Panc1 (cell line): ENCODE results near the gene MGAT5. TPM values are rescaled to one million over a fixed set of nuclear protein-coding genes. Genes with fewer than 3 reads are reported as not detected.

Experiments used
- ATAC-seq: fragments of 200-7000 bp; cut with Tn5 transposase; 2 replicates; pipeline ENCODE4 v1.9.1; 2020; ENCODE audit warnings: mild to moderate bottlenecking, moderate library complexity
- BruUV-seq: library from RNA; stranded (reverse); fragments of 400-500 nt; replicated peaks from 2 replicates; lab custom pipeline; 2021; lab: Mats Ljungman, UMichigan
- CTCF ChIA-PET: fragments of 300-600 bp; sonication (Branson Sonifier 250); formaldehyde crosslinking; loops from one replicate; lab custom pipeline; 2022; ENCODE audit warnings: antibody characterized with exemption; lab: Charles Lee
- POLR2A ChIA-PET: fragments of 300-600 bp; sonication (Branson Sonifier 250); formaldehyde crosslinking; loops from one replicate; lab custom pipeline; 2022; ENCODE audit warnings: antibody characterized with exemption; lab: Charles Lee
- DNase-seq: peaks from one replicate; pipeline ENCODE4 v3.0.0-alpha.2; 2010; ENCODE audit warnings: low read depth, low spot score
- H3K27ac ChIP-seq: 2 replicates; pipeline ENCODE4 v1.5.1; 2011; ENCODE audit warnings: mild to moderate bottlenecking, low read length, inconsistent platforms
- H3K27me3 ChIP-seq: fragments of 200-500 bp; sonication (Bioruptor generic); 2 replicates; pipeline ENCODE4 v1.6.0; 2014; ENCODE audit warnings: low read length, inconsistent platforms; ENCODE audit not compliant: control insufficient read depth, insufficient read depth
- H3K36me3 ChIP-seq: fragments of 200-500 bp; sonication (Bioruptor generic); 2 replicates; pipeline ENCODE4 v1.5.1; 2014; ENCODE audit warnings: inconsistent platforms, mild to moderate bottlenecking, low read length, moderate library complexity; ENCODE audit not compliant: control insufficient read depth, insufficient read depth
- H3K4me1 ChIP-seq: 2 replicates; pipeline ENCODE4 v1.5.1; 2011; ENCODE audit warnings: inconsistent platforms, mild to moderate bottlenecking, low read length, moderate library complexity; ENCODE audit not compliant: control insufficient read depth, insufficient read depth
- H3K4me3 ChIP-seq, 2 experiments: 2 replicates each; pipeline ENCODE4 v1.5.1; 2011 to 2012; ENCODE audit warnings: low read depth in 2 of 2, low read length in 2 of 2, mild to moderate bottlenecking in 2 of 2, inconsistent platforms in 1 of 2, moderate library complexity in 1 of 2
- H3K9me3 ChIP-seq: fragments of 200-500 bp; sonication (Bioruptor generic); 2 replicates; pipeline ENCODE4 v1.5.1; 2014; ENCODE audit warnings: low read depth, mild to moderate bottlenecking, inconsistent platforms, low read length, moderate library complexity; ENCODE audit not compliant: control insufficient read depth, insufficient read depth
- POLR2AphosphoS5 ChIP-seq: IDR thresholded peaks from 2 replicates; pipeline ENCODE4 v1.6.1; 2012; ENCODE audit warnings: mild to moderate bottlenecking, low read depth, low read length, moderate library complexity
- SIN3A ChIP-seq: IDR thresholded peaks from 2 replicates; pipeline ENCODE4 v1.6.1; 2012; ENCODE audit warnings: low read depth, mild to moderate bottlenecking, low read length, moderate library complexity, borderline replicate concordance; ENCODE audit not compliant: insufficient read depth
- TCF7L2 ChIP-seq: IDR thresholded peaks from 2 replicates; pipeline ENCODE4 v1.6.1; 2011; ENCODE audit warnings: mild to moderate bottlenecking, low read depth, low read length, inconsistent platforms
- in situ Hi-C: cut with HindIII; loops from 2 replicates; pipeline ENCODE4 v1.10.0; 2016; ENCODE audit warnings: low sequenced_read_pairs, low pct_unique_long_range_greater_than_20kb
- intact Hi-C: fragments of 100-400 bp; cut with micrococcal nuclease; formaldehyde crosslinking; loops from one replicate; pipeline ENCODE4 v1.10.0; 2022; ENCODE audit not compliant: unreplicated experiment
- total RNA-seq: library from RNA; stranded (reverse); gene quantifications from one replicate; pipeline ENCODE4 v1.2.1, GENCODE V29; 2021; ENCODE audit not compliant: unreplicated experiment
- TF ChIP-seq, protein P1 (sequence below), 2 experiments: IDR thresholded peaks; 2 replicates each; pipeline ENCODE4 v1.6.1; 2011 to 2012; ENCODE audit warnings: low read depth in 2 of 2, control low read depth in 1 of 2, low read length in 1 of 2, mild to moderate bottlenecking in 1 of 2, moderate library complexity in 1 of 2; ENCODE audit not compliant: insufficient read depth in 1 of 2
- TF ChIP-seq, protein P2 (sequence below): fragments of 450-650 bp; IDR thresholded peaks from 2 replicates; pipeline ENCODE4 v1.5.1; 2017; ENCODE audit warnings: mild to moderate bottlenecking

Gene MGAT5
- total RNA-seq, 1 experiment from 2014 or later, result 22.1 TPM

DNA sequence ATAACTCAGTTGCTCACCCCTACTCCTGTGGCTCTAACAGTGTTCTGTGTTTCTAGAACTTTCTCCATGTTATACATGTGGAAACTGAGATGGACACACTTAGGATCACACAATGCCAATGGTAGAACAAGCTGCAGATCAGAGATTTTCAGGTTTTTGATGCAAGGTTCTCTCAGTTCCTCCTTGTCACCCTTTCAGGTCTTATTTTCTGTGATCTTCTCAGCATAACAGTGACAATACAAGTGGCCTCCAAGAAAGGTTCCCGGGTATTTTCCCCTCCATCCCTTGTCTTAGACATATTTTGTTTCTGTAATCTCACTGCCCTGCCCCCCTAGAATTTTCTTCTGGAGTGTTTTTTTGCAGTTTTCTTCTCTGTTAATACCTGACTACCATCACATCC, 6.2 kb upstream of the MGAT5 start:
- no peaks in the 10 kb centered on the region for H3K9me3 ChIP-seq
- TF ChIP-seq TCF7L2 (no peak), POLR2AphosphoS5 (no peak), SIN3A (no peak)
- TF ChIP-seq, protein P1, sequence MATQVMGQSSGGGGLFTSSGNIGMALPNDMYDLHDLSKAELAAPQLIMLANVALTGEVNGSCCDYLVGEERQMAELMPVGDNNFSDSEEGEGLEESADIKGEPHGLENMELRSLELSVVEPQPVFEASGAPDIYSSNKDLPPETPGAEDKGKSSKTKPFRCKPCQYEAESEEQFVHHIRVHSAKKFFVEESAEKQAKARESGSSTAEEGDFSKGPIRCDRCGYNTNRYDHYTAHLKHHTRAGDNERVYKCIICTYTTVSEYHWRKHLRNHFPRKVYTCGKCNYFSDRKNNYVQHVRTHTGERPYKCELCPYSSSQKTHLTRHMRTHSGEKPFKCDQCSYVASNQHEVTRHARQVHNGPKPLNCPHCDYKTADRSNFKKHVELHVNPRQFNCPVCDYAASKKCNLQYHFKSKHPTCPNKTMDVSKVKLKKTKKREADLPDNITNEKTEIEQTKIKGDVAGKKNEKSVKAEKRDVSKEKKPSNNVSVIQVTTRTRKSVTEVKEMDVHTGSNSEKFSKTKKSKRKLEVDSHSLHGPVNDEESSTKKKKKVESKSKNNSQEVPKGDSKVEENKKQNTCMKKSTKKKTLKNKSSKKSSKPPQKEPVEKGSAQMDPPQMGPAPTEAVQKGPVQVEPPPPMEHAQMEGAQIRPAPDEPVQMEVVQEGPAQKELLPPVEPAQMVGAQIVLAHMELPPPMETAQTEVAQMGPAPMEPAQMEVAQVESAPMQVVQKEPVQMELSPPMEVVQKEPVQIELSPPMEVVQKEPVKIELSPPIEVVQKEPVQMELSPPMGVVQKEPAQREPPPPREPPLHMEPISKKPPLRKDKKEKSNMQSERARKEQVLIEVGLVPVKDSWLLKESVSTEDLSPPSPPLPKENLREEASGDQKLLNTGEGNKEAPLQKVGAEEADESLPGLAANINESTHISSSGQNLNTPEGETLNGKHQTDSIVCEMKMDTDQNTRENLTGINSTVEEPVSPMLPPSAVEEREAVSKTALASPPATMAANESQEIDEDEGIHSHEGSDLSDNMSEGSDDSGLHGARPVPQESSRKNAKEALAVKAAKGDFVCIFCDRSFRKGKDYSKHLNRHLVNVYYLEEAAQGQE (IDR thresholded peaks at IDR 0.05; ENCODE audit: insufficient read depth in 1 of 2, low read depth in 2 of 2, low read length in 1 of 2), result no peak
- TF ChIP-seq, protein P2, sequence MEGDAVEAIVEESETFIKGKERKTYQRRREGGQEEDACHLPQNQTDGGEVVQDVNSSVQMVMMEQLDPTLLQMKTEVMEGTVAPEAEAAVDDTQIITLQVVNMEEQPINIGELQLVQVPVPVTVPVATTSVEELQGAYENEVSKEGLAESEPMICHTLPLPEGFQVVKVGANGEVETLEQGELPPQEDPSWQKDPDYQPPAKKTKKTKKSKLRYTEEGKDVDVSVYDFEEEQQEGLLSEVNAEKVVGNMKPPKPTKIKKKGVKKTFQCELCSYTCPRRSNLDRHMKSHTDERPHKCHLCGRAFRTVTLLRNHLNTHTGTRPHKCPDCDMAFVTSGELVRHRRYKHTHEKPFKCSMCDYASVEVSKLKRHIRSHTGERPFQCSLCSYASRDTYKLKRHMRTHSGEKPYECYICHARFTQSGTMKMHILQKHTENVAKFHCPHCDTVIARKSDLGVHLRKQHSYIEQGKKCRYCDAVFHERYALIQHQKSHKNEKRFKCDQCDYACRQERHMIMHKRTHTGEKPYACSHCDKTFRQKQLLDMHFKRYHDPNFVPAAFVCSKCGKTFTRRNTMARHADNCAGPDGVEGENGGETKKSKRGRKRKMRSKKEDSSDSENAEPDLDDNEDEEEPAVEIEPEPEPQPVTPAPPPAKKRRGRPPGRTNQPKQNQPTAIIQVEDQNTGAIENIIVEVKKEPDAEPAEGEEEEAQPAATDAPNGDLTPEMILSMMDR, result no peak
- no peak overlapping the region for H3K4me3 ChIP-seq
- intact Hi-C loops, result no loop called here
- H3K27me3 ChIP-seq, result no peaks in the 10 kb centered on the region
- in situ Hi-C loops, result no loop called here
- no peak overlapping the region for H3K27ac ChIP-seq
- BruUV-seq, result no TSS peak
- H3K36me3 ChIP-seq, result no peaks in the 10 kb centered on the region
- ATAC-seq (no peak), DNase-seq (no peak)
- ChIA-PET CTCF (no interaction called here), POLR2A (no interaction called here)
- no peaks in the 10 kb centered on the region for H3K4me1 ChIP-seq

DNA sequence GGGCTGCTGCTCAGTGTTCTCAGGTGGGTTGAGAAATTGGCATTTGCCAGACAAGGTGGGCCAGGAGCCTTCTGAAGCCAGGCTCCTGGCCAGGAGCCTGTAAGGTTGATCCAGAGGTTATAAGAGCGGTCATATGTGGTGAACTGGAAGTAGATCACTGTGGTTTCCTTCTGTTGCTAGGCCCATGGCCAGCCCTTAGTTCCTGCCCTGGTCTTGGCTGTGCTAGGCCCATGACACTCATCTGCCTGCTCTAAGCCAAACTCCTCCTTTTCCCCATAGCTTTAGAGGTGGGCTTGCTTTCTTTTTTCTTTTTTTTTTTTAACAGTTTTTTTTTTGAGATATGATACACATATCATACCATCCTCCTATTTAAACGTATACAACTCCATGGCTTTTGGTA, 5.0 kb upstream of the MGAT5 start:
- no peaks in the 10 kb centered on the region for H3K4me1 ChIP-seq

More for the DNA sequence above, 5.0 kb upstream of the MGAT5 start:
- BruUV-seq, result no TSS peak
- H3K9me3 ChIP-seq, result no peaks in the 10 kb centered on the region
- in situ Hi-C loops (no loop called here), intact Hi-C loops (no loop called here)
- H3K27ac ChIP-seq, result no peak overlapping the region
- POLR2A ChIA-PET, result no interaction called here
- TF ChIP-seq SIN3A, result no peak
- TF ChIP-seq, protein P2, result no peak
- no peak for TF ChIP-seq POLR2AphosphoS5
- TF ChIP-seq TCF7L2, result no peak
- TF ChIP-seq, protein P1 (IDR thresholded peaks at IDR 0.05; ENCODE audit: insufficient read depth in 1 of 2, low read depth in 2 of 2, low read length in 1 of 2), result no peak
- H3K36me3 ChIP-seq, result no peaks in the 10 kb centered on the region
- no peaks in the 10 kb centered on the region for H3K27me3 ChIP-seq
- DNase-seq, result no peak
- CTCF ChIA-PET, result no interaction called here
- no peak for ATAC-seq
- H3K4me3 ChIP-seq, result no peak overlapping the region
